Osteocyte (in vitro differentiated cells): ENCODE data around the gene CD33. TPM values are rescaled to one million over a fixed set of nuclear protein-coding genes. Genes with fewer than 3 reads are reported as not detected.

Experiments
- DNase-seq: peaks from one replicate; pipeline ENCODE4 v3.0.0; 2021; ENCODE audit warnings: mixed read lengths; ENCODE audit not compliant: unreplicated experiment; ENCODE audit errors: extremely low spot score
- H3K27ac Mint-ChIP-seq: one replicate; pipeline ENCODE4 v1.8.0; 2021; ENCODE audit warnings: mild to moderate bottlenecking, mixed read lengths; ENCODE audit not compliant: unreplicated experiment
- H3K27me3 Mint-ChIP-seq: one replicate; pipeline ENCODE4 v1.8.0; 2021; ENCODE audit warnings: mixed read lengths; ENCODE audit not compliant: unreplicated experiment
- H3K36me3 Mint-ChIP-seq: one replicate; pipeline ENCODE4 v1.8.0; 2021; ENCODE audit warnings: mixed read lengths; ENCODE audit not compliant: unreplicated experiment
- H3K4me1 Mint-ChIP-seq: one replicate; pipeline ENCODE4 v1.8.0; 2021; ENCODE audit warnings: mixed read lengths; ENCODE audit not compliant: unreplicated experiment
- H3K4me3 Mint-ChIP-seq: one replicate; pipeline ENCODE4 v1.8.0; 2021; ENCODE audit warnings: mild to moderate bottlenecking, moderate library complexity, mixed read lengths; ENCODE audit not compliant: unreplicated experiment
- H3K9me3 Mint-ChIP-seq: one replicate; pipeline ENCODE4 v1.8.0; 2021; ENCODE audit warnings: mixed read lengths; ENCODE audit not compliant: unreplicated experiment
- CTCF ChIP-seq: fragments of 200-600 bp; sonication (generic); IDR thresholded peaks from 2 replicates; pipeline ENCODE4 v1.5.0; 2021; ENCODE audit warnings: antibody characterized with exemption, mild to moderate bottlenecking, moderate library complexity
- total RNA-seq: library from RNA; stranded (reverse); gene quantifications from 2 replicates; pipeline ENCODE4 v1.2.1, GENCODE V29; 2021

CD33 gene
- total RNA-seq, 1 donor from 2014 or later = not detected

GRCh38 chr19:51250786-51251467, 26.0 kb downstream of the CD33 start, which contains the start of gene SIGLECL1:
TSS of gene SIGLECL1 (plus strand) at chr19:51251080. CDS start at chr19:51264073, 12,993 bp downstream.
- no peak within 1 kb of the TSS for H3K27ac Mint-ChIP-seq
- H3K27me3 Mint-ChIP-seq = no peaks in the 10 kb centered on the region
- no peak within 1 kb of the TSS for H3K4me3 Mint-ChIP-seq
- DNase-seq = peak; percentile 80
- no peak for TF ChIP-seq CTCF
- peaks cover 19% of the 10 kb centered on the region for H3K9me3 Mint-ChIP-seq
- H3K36me3 Mint-ChIP-seq = no peaks in the 10 kb centered on the region
- H3K4me1 Mint-ChIP-seq = no peaks in the 10 kb centered on the region

GRCh38 chr19:51251468-51251820, 26.6 kb downstream of the CD33 start:
- no peak for DNase-seq
- H3K27ac Mint-ChIP-seq = no peak overlapping the region
- no peak for TF ChIP-seq CTCF
- peaks cover 19% of the 10 kb centered on the region for H3K9me3 Mint-ChIP-seq
- no peaks in the 10 kb centered on the region for H3K27me3 Mint-ChIP-seq
- H3K4me3 Mint-ChIP-seq = no peak overlapping the region
- no peaks in the 10 kb centered on the region for H3K36me3 Mint-ChIP-seq
- H3K4me1 Mint-ChIP-seq = no peaks in the 10 kb centered on the region

GRCh38 chr19:51252306-51253079, 27.6 kb downstream of the CD33 start:
- no peaks in the 10 kb centered on the region for H3K36me3 Mint-ChIP-seq
- H3K4me3 Mint-ChIP-seq = no peak overlapping the region
- DNase-seq = peak; percentile 57
- peaks cover 14% of the 10 kb centered on the region for H3K9me3 Mint-ChIP-seq
- TF ChIP-seq CTCF = no peak
- no peak overlapping the region for H3K27ac Mint-ChIP-seq
- H3K4me1 Mint-ChIP-seq = no peaks in the 10 kb centered on the region
- H3K27me3 Mint-ChIP-seq = no peaks in the 10 kb centered on the region

- no peak for DNase-seq
- TF ChIP-seq CTCF = no peak
Measured at GRCh38 chr19:51253088-51253806, 28.4 kb downstream of the CD33 start.

More at GRCh38 chr19:51253088-51253806, 28.4 kb downstream of the CD33 start:
- H3K4me3 Mint-ChIP-seq = no peak overlapping the region
- no peaks in the 10 kb centered on the region for H3K36me3 Mint-ChIP-seq
- peaks cover 14% of the 10 kb centered on the region for H3K9me3 Mint-ChIP-seq
- no peaks in the 10 kb centered on the region for H3K27me3 Mint-ChIP-seq
- H3K4me1 Mint-ChIP-seq = no peaks in the 10 kb centered on the region
- H3K27ac Mint-ChIP-seq = no peak overlapping the region
